Smooth muscle cell of the brain vasculature (primary cell): ENCODE data around the gene SPARC.
"Not testable (repeated sequence)": the region's sequence is repeated elsewhere in the genome, so short reads cannot be mapped to it uniquely, and the experiment has no call there.

Source experiments
- DNase-seq: peaks from one replicate; pipeline ENCODE4 v3.0.0-alpha.2; 2012; ENCODE audit warnings: low read depth, low spot score

The SPARC gene

GRCh38 chr5:151686674-151687407 lies at the start of gene SPARC:
TSS of gene SPARC (minus strand) at chr5:151686915. CDS start at chr5:151676188, 10,727 bp downstream.
- DNase-seq = peak; percentile 81

GRCh38 chr5:151735646-151736045 lies 48.9 kb upstream of the SPARC start:
- DNase-seq = no peak

GRCh38 chr5:151734064-151734408 lies 47.3 kb upstream of the SPARC start:
- no peak for DNase-seq

- no peak for DNase-seq
Observed at GRCh38 chr5:151733358-151734063, 46.8 kb upstream of the SPARC start.

GRCh38 chr5:151730381-151730780 lies 43.7 kb upstream of the SPARC start:
- no peak for DNase-seq

- not testable (repeated sequence) for DNase-seq
Observed at GRCh38 chr5:151729597-151729996, 42.9 kb upstream of the SPARC start.

GRCh38 chr5:151724360-151724759 lies 37.6 kb upstream of the SPARC start:
- no peak for DNase-seq

- no peak for DNase-seq
Observed at GRCh38 chr5:151722546-151722945, 35.8 kb upstream of the SPARC start.

- no peak for DNase-seq
Observed at GRCh38 chr5:151721812-151722391, 35.2 kb upstream of the SPARC start.

- DNase-seq = no peak
Observed at GRCh38 chr5:151721087-151721646, 34.5 kb upstream of the SPARC start.

GRCh38 chr5:151720215-151720614 lies 33.5 kb upstream of the SPARC start:
- DNase-seq = no peak

- DNase-seq = no peak
Observed at GRCh38 chr5:151719228-151720000, 32.7 kb upstream of the SPARC start.

- no peak for DNase-seq
Observed at GRCh38 chr5:151718646-151719045, 31.9 kb upstream of the SPARC start.

GRCh38 chr5:151718153-151718552 lies 31.4 kb upstream of the SPARC start:
- no peak for DNase-seq

- no peak for DNase-seq
Observed at GRCh38 chr5:151717416-151717815, 30.7 kb upstream of the SPARC start.

GRCh38 chr5:151709109-151709735 lies 22.5 kb upstream of the SPARC start:
- DNase-seq = no peak

GRCh38 chr5:151708126-151708525 lies 21.4 kb upstream of the SPARC start:
- DNase-seq = no peak

- DNase-seq = no peak
Observed at GRCh38 chr5:151707567-151707966, 20.9 kb upstream of the SPARC start.

GRCh38 chr5:151706906-151707305 lies 20.2 kb upstream of the SPARC start:
- DNase-seq = no peak

- DNase-seq = no peak
Observed at GRCh38 chr5:151703780-151704179, 17.1 kb upstream of the SPARC start.

- DNase-seq = no peak
Observed at GRCh38 chr5:151703227-151703626, 16.5 kb upstream of the SPARC start.
